NOMO-1 treated with dmso at 0.1 percent for 144 hours (cell line): ENCODE measurements around the gene ZFHX2.
"Not testable (repeated sequence)": the region's sequence is repeated elsewhere in the genome, so short reads cannot be mapped to it uniquely, and the experiment has no call there.

ENCODE experiments used
- DNase-seq: peaks from one replicate; lab custom pipeline; 2025; ENCODE audit not compliant: unreplicated experiment; lab: John Stamatoyannopoulos, UW

Gene ZFHX2

GRCh38 chr14:23544511-23545447, 6.8 kb downstream of the ZFHX2 start:
- no peak for DNase-seq

GRCh38 chr14:23543403-23543802, 8.2 kb downstream of the ZFHX2 start:
- DNase-seq: no peak

GRCh38 chr14:23542261-23542660, 9.3 kb downstream of the ZFHX2 start:
- DNase-seq: no peak

- DNase-seq: no peak
Observed at GRCh38 chr14:23540141-23540469, 11.5 kb downstream of the ZFHX2 start.

- no peak for DNase-seq
Observed at GRCh38 chr14:23539248-23540140, 12.1 kb downstream of the ZFHX2 start.

- no peak for DNase-seq
Observed at GRCh38 chr14:23538785-23539184, 12.8 kb downstream of the ZFHX2 start.

GRCh38 chr14:23538050-23538718, 13.4 kb downstream of the ZFHX2 start:
- no peak for DNase-seq

- no peak for DNase-seq
Observed at GRCh38 chr14:23537351-23538049, 14.1 kb downstream of the ZFHX2 start.

- not testable (repeated sequence) for DNase-seq
Observed at GRCh38 chr14:23536906-23537305, 14.7 kb downstream of the ZFHX2 start.

GRCh38 chr14:23536494-23536893, 15.1 kb downstream of the ZFHX2 start:
- DNase-seq: no peak

- no peak for DNase-seq
Observed at GRCh38 chr14:23535943-23536342, 15.6 kb downstream of the ZFHX2 start.

- DNase-seq: no peak
Observed at GRCh38 chr14:23533652-23534435, 17.7 kb downstream of the ZFHX2 start.

- DNase-seq: no peak
Observed at GRCh38 chr14:23532658-23533057, 18.9 kb downstream of the ZFHX2 start.

- DNase-seq: no peak
Observed at GRCh38 chr14:23531391-23531790, 20.2 kb downstream of the ZFHX2 start.

- DNase-seq: no peak
Observed at GRCh38 chr14:23530375-23531055, 21.1 kb downstream of the ZFHX2 start.

- no peak for DNase-seq
Observed at GRCh38 chr14:23529016-23529415, 22.5 kb downstream of the ZFHX2 start.

- DNase-seq: no peak
Observed at GRCh38 chr14:23528555-23528954, 23.0 kb downstream of the ZFHX2 start.

GRCh38 chr14:23525611-23526010, 26.0 kb downstream of the ZFHX2 start:
- no peak for DNase-seq

GRCh38 chr14:23524954-23525353, 26.6 kb downstream of the ZFHX2 start:
- DNase-seq: no peak
